Measurements from ENCODE around the gene STARD3.

DNA sequence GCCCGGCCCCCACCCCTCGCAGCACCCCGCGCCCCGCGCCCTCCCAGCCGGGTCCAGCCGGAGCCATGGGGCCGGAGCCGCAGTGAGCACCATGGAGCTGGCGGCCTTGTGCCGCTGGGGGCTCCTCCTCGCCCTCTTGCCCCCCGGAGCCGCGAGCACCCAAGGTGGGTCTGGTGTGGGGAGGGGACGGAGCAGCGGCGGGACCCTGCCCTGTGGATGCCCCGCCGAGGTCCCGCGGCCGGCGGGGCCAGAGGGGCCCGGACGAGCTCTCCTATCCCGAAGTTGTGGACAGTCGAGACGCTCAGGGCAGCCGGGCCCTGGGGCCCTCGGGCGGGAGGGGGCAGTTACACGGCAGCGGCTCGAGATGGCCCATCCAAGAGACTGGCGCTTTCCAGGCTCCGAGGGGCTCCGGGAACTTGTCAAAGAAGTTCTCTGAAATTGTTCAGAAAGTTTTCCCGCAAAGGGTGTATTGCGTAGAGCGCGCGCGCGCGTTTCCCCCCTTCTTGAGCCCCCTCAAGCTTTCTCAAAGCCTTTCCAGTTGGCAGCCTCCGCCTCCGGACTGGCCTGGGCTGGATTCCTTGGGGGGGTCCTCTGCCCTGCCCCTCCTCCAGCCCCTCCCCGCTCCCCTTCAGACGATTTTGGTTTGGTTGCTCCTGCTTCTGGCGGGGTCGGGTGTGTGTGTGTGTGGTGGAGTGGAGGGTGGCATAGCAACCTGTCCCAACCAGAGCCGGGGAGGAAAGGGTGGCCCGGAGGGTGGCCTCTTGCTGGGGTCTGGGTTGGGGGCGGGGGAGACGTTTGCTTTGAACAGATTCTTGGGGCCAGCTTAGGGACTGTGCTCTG is 63.4 kb downstream of the STARD3 start:
- TF ChIP-seq CTCF (conservative IDR thresholded peaks at IDR 0.05) (no peak), ZFX (IDR thresholded peaks at IDR 0.05) (peak; percentile 61; the same call in 1 of the 2 replicates)

All from C4-2B (cell line).